Astrocyte (in vitro differentiated cells and primary cell): Measurements from ENCODE around the gene C19orf25. TPM values are rescaled to one million over a fixed set of nuclear protein-coding genes. Genes with fewer than 3 reads are reported as not detected.

Experiments
- DNase-seq: peaks from one replicate; pipeline ENCODE4 v3.0.0-alpha.2; 2010; ENCODE audit warnings: low read depth
- FAIRE-seq: peaks from 2 replicates; lab custom pipeline; 2011; peaks lifted over from hg19 to GRCh38; lab: Jason Lieb, UNC
- H2AFZ ChIP-seq: 2 replicates; pipeline ENCODE4 v1.6.0; 2012; ENCODE audit warnings: low read depth, low read length, inconsistent platforms
- H3K27ac ChIP-seq: 2 replicates; pipeline ENCODE4 v1.5.1; 2011; ENCODE audit warnings: low read depth, low read length, inconsistent platforms
- H3K27me3 ChIP-seq: 2 replicates; pipeline ENCODE4 v1.6.0; 2011; ENCODE audit warnings: low read length, inconsistent platforms; ENCODE audit not compliant: insufficient read depth
- H3K36me3 ChIP-seq: 2 replicates; pipeline ENCODE4 v1.5.1; 2011; ENCODE audit warnings: low read length, inconsistent platforms; ENCODE audit not compliant: insufficient read depth
- H3K4me1 ChIP-seq: 2 replicates; pipeline ENCODE4 v1.5.1; 2011; ENCODE audit warnings: low read length, inconsistent platforms; ENCODE audit not compliant: insufficient read depth
- H3K4me2 ChIP-seq: 2 replicates; pipeline ENCODE4 v1.6.0; 2012; ENCODE audit warnings: low read length, inconsistent platforms
- H3K4me3 ChIP-seq: 2 replicates; pipeline ENCODE4 v1.5.1; 2011; ENCODE audit warnings: low read depth, mild to moderate bottlenecking, low read length, inconsistent platforms; ENCODE audit not compliant: insufficient read depth
- H3K79me2 ChIP-seq: 2 replicates; pipeline ENCODE4 v1.6.0; 2012; ENCODE audit warnings: mild to moderate bottlenecking, low read length, inconsistent platforms; ENCODE audit not compliant: insufficient read depth
- H3K9ac ChIP-seq: 2 replicates; pipeline ENCODE4 v1.6.0; 2012; ENCODE audit warnings: mild to moderate bottlenecking, low read length, inconsistent platforms
- H3K9me3 ChIP-seq: 2 replicates; pipeline ENCODE4 v1.5.1; 2012; ENCODE audit warnings: low read depth, mild to moderate bottlenecking, low read length, inconsistent platforms; ENCODE audit not compliant: insufficient read depth
- H4K20me1 ChIP-seq: 2 replicates; pipeline ENCODE4 v1.6.0; 2012; ENCODE audit warnings: low read length, inconsistent platforms; ENCODE audit not compliant: insufficient read depth
- H3K27ac Mint-ChIP-seq: one replicate; pipeline ENCODE4 v1.8.0; 2021; ENCODE audit warnings: mild to moderate bottlenecking, mixed read lengths; ENCODE audit not compliant: unreplicated experiment
- H3K27me3 Mint-ChIP-seq: one replicate; pipeline ENCODE4 v1.8.0; 2021; ENCODE audit warnings: low read depth, mixed read lengths; ENCODE audit not compliant: unreplicated experiment
- H3K36me3 Mint-ChIP-seq: one replicate; pipeline ENCODE4 v1.8.0; 2021; ENCODE audit warnings: low read depth, mixed read lengths; ENCODE audit not compliant: unreplicated experiment
- H3K4me1 Mint-ChIP-seq: one replicate; pipeline ENCODE4 v1.8.0; 2021; ENCODE audit warnings: low read depth, mixed read lengths; ENCODE audit not compliant: unreplicated experiment
- H3K4me3 Mint-ChIP-seq: one replicate; pipeline ENCODE4 v1.8.0; 2021; ENCODE audit warnings: mild to moderate bottlenecking, moderate library complexity, mixed read lengths; ENCODE audit not compliant: unreplicated experiment
- H3K9me3 Mint-ChIP-seq: one replicate; pipeline ENCODE4 v1.8.0; 2021; ENCODE audit warnings: mild to moderate bottlenecking, mixed read lengths; ENCODE audit not compliant: unreplicated experiment
- EZH2 ChIP-seq: IDR thresholded peaks from 2 replicates; pipeline ENCODE4 v1.6.1; 2012; ENCODE audit warnings: mild to moderate bottlenecking, low read length, inconsistent platforms; ENCODE audit not compliant: insufficient read depth
- total RNA-seq: library from RNA; stranded (reverse); gene quantifications from 2 replicates; pipeline ENCODE4 v1.2.1, GENCODE V29; 2021
- TF ChIP-seq, protein P1 (sequence below): IDR thresholded peaks from 2 replicates; pipeline ENCODE4 v1.5.1; 2011; ENCODE audit warnings: low read depth, mild to moderate bottlenecking, inconsistent platforms, low read length, moderate library complexity; ENCODE audit not compliant: insufficient read depth

The C19orf25 gene
- total RNA-seq, 1 donor from 2014 or later = 32.4 TPM

DNA sequence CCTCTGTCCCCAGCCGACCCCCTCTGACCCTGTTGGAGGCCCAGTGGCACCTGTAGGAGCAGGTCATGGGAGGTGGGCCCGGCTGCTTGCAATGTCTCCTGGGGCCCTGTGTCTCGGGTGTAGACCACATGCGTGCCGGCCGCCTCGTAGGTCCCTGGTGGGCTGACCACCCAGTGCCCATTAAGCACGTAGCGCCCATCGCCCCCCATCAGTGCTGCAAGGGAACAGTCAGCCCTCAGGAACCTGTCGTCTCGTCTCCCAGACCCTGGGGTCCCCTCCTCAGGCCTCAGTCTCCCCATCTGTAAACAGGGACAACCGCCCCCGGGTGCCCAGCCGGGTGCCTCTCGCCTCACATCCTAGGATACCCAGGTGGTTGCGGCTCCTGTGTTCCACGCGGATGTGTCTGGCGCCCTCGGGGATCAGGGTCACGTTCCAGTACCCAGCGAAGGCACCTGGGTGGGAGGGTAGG, 28.2 kb upstream of the C19orf25 start:
- Mint-ChIP-seq H3K9me3 (peaks cover 8% of the 10 kb centered on the region), H3K27ac (peak overlapping the region; percentile 88), H3K36me3 (peaks cover 7% of the 10 kb centered on the region), H3K4me3 (peak overlapping the region; percentile 84), H3K27me3 (peaks cover 5% of the 10 kb centered on the region), H3K4me1 (no peaks in the 10 kb centered on the region)
- no peaks in the 10 kb centered on the region for H3K4me1 ChIP-seq
- H3K9me3 ChIP-seq = peaks cover 5% of the 10 kb centered on the region
- no peak overlapping the region for H3K4me3 ChIP-seq
- H2AFZ ChIP-seq = peak overlapping the region; percentile 35
- H3K27ac ChIP-seq = peak overlapping the region; percentile 9
- H4K20me1 ChIP-seq = no peaks in the 10 kb centered on the region
- no peaks in the 10 kb centered on the region for H3K36me3 ChIP-seq
- H3K4me2 ChIP-seq = peak overlapping the region; percentile 86
- H3K27me3 ChIP-seq = peaks cover 18% of the 10 kb centered on the region
- FAIRE-seq (no peak), DNase-seq (no peak)
- TF ChIP-seq EZH2 = no peak
- TF ChIP-seq, protein P1, sequence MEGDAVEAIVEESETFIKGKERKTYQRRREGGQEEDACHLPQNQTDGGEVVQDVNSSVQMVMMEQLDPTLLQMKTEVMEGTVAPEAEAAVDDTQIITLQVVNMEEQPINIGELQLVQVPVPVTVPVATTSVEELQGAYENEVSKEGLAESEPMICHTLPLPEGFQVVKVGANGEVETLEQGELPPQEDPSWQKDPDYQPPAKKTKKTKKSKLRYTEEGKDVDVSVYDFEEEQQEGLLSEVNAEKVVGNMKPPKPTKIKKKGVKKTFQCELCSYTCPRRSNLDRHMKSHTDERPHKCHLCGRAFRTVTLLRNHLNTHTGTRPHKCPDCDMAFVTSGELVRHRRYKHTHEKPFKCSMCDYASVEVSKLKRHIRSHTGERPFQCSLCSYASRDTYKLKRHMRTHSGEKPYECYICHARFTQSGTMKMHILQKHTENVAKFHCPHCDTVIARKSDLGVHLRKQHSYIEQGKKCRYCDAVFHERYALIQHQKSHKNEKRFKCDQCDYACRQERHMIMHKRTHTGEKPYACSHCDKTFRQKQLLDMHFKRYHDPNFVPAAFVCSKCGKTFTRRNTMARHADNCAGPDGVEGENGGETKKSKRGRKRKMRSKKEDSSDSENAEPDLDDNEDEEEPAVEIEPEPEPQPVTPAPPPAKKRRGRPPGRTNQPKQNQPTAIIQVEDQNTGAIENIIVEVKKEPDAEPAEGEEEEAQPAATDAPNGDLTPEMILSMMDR = no peak
- no peak overlapping the region for H3K9ac ChIP-seq
- H3K79me2 ChIP-seq = no peaks in the 10 kb centered on the region

DNA sequence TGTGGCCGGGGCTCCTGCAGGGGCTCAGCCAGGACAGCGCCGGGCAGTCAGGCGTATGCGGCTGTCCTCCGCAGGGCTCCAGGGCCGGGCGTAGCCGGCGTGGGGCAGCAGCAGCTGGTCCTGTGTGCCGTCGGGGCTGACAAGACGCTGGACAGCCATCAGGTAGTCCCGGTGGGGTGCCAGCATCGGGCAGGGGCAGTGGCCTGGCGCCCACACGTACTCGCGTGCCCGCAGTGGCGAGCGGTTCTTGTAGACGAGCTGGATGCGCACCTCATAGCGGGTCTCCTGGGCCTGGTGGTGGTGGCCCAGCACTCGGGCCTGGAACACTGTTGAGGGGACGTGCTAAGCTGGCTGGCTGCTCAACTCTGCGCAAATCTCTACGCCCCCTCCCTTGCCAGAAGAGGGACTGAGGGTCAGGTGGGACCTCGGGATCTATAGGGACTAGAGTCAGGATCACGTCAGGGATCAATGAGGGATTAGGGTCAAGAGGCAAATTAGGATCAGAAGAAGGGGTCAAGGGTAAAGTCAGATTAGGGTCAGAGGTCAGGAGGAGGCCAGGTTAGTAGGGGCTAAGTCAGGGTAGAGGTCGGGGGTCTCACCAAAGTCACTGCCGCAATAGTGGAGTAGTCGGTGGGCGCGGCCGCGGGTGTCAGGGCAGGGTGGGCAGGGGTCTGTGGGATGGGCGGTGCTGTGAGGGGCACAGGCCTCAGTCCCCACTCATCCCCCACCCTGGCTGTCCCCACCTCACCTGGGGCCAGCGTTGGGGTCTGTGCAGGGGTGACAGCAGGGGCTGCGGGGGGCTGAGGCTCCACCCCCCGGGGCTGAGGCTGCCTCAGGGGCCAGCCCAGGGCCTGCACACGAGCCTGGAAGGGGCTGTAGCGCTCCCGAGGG, 27.2 kb upstream of the C19orf25 start:
- Mint-ChIP-seq H3K4me3 (peak overlapping the region; percentile 45), H3K27ac (no peak overlapping the region), H3K36me3 (peaks cover 7% of the 10 kb centered on the region), H3K9me3 (peaks cover 8% of the 10 kb centered on the region), H3K4me1 (no peaks in the 10 kb centered on the region), H3K27me3 (peaks cover 5% of the 10 kb centered on the region)
- no peak overlapping the region for H3K4me3 ChIP-seq
- H3K27ac ChIP-seq = no peak overlapping the region
- H3K9ac ChIP-seq = no peak overlapping the region
- FAIRE-seq (no peak), DNase-seq (no peak)
- TF ChIP-seq, protein P1 = no peak
- no peak for TF ChIP-seq EZH2
- H3K27me3 ChIP-seq = peaks cover 18% of the 10 kb centered on the region
- H3K36me3 ChIP-seq = no peaks in the 10 kb centered on the region
- H2AFZ ChIP-seq = no peak overlapping the region
- no peaks in the 10 kb centered on the region for H4K20me1 ChIP-seq
- no peaks in the 10 kb centered on the region for H3K4me1 ChIP-seq
- no peak overlapping the region for H3K4me2 ChIP-seq
- H3K79me2 ChIP-seq = no peaks in the 10 kb centered on the region
- H3K9me3 ChIP-seq = peaks cover 5% of the 10 kb centered on the region

DNA sequence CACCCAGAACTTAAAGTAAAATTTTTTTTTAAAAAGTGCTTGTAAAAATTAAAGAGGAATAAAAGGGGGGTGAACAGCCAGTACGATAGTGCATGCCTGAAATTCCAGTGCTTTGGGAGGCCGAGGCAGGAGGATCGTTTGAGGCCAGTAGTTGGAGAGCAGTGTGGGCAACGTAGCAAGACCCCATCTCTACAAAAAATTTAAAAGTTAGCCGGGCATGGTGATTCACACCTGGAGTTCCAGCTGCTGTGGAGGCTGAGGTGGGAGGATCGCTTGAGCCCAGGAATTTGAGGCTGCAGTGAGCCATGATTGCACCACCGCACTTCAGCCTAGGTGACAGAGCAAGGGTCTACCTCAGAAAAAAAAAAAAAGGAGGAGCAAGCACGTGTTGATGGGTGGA, 26.0 kb upstream of the C19orf25 start:
- H3K27ac ChIP-seq = no peak overlapping the region
- Mint-ChIP-seq H3K36me3 (peaks cover 7% of the 10 kb centered on the region), H3K27me3 (peaks cover 5% of the 10 kb centered on the region), H3K4me1 (no peaks in the 10 kb centered on the region), H3K27ac (no peak overlapping the region), H3K9me3 (peaks cover 8% of the 10 kb centered on the region), H3K4me3 (no peak overlapping the region)
- H3K9me3 ChIP-seq = peaks cover 5% of the 10 kb centered on the region
- H3K79me2 ChIP-seq = no peaks in the 10 kb centered on the region
- no peak overlapping the region for H3K4me3 ChIP-seq
- DNase-seq (no peak), FAIRE-seq (no peak)
- H3K4me1 ChIP-seq = no peaks in the 10 kb centered on the region
- peaks cover 18% of the 10 kb centered on the region for H3K27me3 ChIP-seq
- no peaks in the 10 kb centered on the region for H3K36me3 ChIP-seq
- H2AFZ ChIP-seq = no peak overlapping the region
- H3K9ac ChIP-seq = no peak overlapping the region
- H3K4me2 ChIP-seq = no peak overlapping the region
- no peaks in the 10 kb centered on the region for H4K20me1 ChIP-seq
- no peak for TF ChIP-seq EZH2
- TF ChIP-seq, protein P1 = no peak
